ENCODE results near the gene GTPBP1. TPM values are rescaled to one million over a fixed set of nuclear protein-coding genes. Genes with fewer than 3 reads are reported as not detected.

GTPBP1 gene
- total RNA-seq, 1 donor from 2014 or later: 60.1 TPM

GRCh38 chr22:38715852-38716251, 10.1 kb downstream of the GTPBP1 start:
- no peak for TF ChIP-seq CTCF (conservative IDR thresholded peaks at IDR 0.05)
- H3K4me3 Mint-ChIP-seq: no peak overlapping the region
- peaks cover 34% of the 10 kb centered on the region for H3K4me1 Mint-ChIP-seq (ENCODE audit: unreplicated experiment)
- H3K9me3 Mint-ChIP-seq: no peaks in the 10 kb centered on the region
- no peak overlapping the region for H3K27ac Mint-ChIP-seq
- H3K27me3 Mint-ChIP-seq: no peaks in the 10 kb centered on the region
- peaks cover 20% of the 10 kb centered on the region for H3K36me3 Mint-ChIP-seq
- no peak for DNase-seq (ENCODE audit: extremely low spot score, unreplicated experiment)

GRCh38 chr22:38716271-38716670, 10.5 kb downstream of the GTPBP1 start:
- Mint-ChIP-seq H3K27me3 (no peaks in the 10 kb centered on the region), H3K27ac (peak overlapping the region; percentile 16), H3K36me3 (peaks cover 19% of the 10 kb centered on the region), H3K4me3 (no peak overlapping the region), H3K4me1 (ENCODE audit: unreplicated experiment) (peaks cover 33% of the 10 kb centered on the region), H3K9me3 (no peaks in the 10 kb centered on the region)
- DNase-seq (ENCODE audit: extremely low spot score, unreplicated experiment): no peak
- TF ChIP-seq CTCF (conservative IDR thresholded peaks at IDR 0.05): no peak

GRCh38 chr22:38716826-38717225, 11.1 kb downstream of the GTPBP1 start:
- H3K27me3 Mint-ChIP-seq: no peaks in the 10 kb centered on the region
- H3K36me3 Mint-ChIP-seq: peaks cover 19% of the 10 kb centered on the region
- peak overlapping the region; percentile 16 for H3K27ac Mint-ChIP-seq
- H3K4me3 Mint-ChIP-seq: no peak overlapping the region
- no peak for DNase-seq (ENCODE audit: extremely low spot score, unreplicated experiment)
- no peaks in the 10 kb centered on the region for H3K9me3 Mint-ChIP-seq
- TF ChIP-seq CTCF (conservative IDR thresholded peaks at IDR 0.05): no peak
- peaks cover 33% of the 10 kb centered on the region for H3K4me1 Mint-ChIP-seq (ENCODE audit: unreplicated experiment)

GRCh38 chr22:38717244-38717643, 11.5 kb downstream of the GTPBP1 start:
- H3K36me3 Mint-ChIP-seq: peaks cover 19% of the 10 kb centered on the region
- no peak overlapping the region for H3K27ac Mint-ChIP-seq
- H3K4me3 Mint-ChIP-seq: no peak overlapping the region
- TF ChIP-seq CTCF (conservative IDR thresholded peaks at IDR 0.05): no peak
- H3K4me1 Mint-ChIP-seq (ENCODE audit: unreplicated experiment): peaks cover 30% of the 10 kb centered on the region
- H3K27me3 Mint-ChIP-seq: no peaks in the 10 kb centered on the region
- DNase-seq (ENCODE audit: extremely low spot score, unreplicated experiment): no peak
- no peaks in the 10 kb centered on the region for H3K9me3 Mint-ChIP-seq

- peak; percentile 69 for TF ChIP-seq CTCF (conservative IDR thresholded peaks at IDR 0.05)
- Mint-ChIP-seq H3K36me3 (peaks cover 23% of the 10 kb centered on the region), H3K27ac (peak overlapping the region; percentile 34), H3K9me3 (no peaks in the 10 kb centered on the region), H3K4me3 (no peak overlapping the region), H3K27me3 (no peaks in the 10 kb centered on the region), H3K4me1 (ENCODE audit: unreplicated experiment) (peaks cover 18% of the 10 kb centered on the region)
- no peak for DNase-seq (ENCODE audit: extremely low spot score, unreplicated experiment)
Observed at GRCh38 chr22:38718414-38718813, 12.7 kb downstream of the GTPBP1 start.

- no peak for DNase-seq (ENCODE audit: extremely low spot score, unreplicated experiment)
- Mint-ChIP-seq H3K4me1 (ENCODE audit: unreplicated experiment) (peaks cover 12% of the 10 kb centered on the region), H3K9me3 (no peaks in the 10 kb centered on the region), H3K27me3 (no peaks in the 10 kb centered on the region), H3K27ac (no peak overlapping the region), H3K4me3 (no peak overlapping the region), H3K36me3 (peaks cover 20% of the 10 kb centered on the region)
- no peak for TF ChIP-seq CTCF (conservative IDR thresholded peaks at IDR 0.05)
Observed at GRCh38 chr22:38719196-38719595, 13.5 kb downstream of the GTPBP1 start.
